Stimulated activated CD8-positive, alpha-beta memory T cell treated with anti-CD3 and anti-CD28 coated beads, Interleukin-12 subunit alpha, Interleukin-12 subunit beta, amount 100 ng/mL, for 1 hour (primary cell): ENCODE data around the gene POR.

Experiments
- DNase-seq: peaks from one replicate; pipeline ENCODE4 v3.0.0-alpha.2; 2020; ENCODE audit warnings: low read depth

POR gene

DNA sequence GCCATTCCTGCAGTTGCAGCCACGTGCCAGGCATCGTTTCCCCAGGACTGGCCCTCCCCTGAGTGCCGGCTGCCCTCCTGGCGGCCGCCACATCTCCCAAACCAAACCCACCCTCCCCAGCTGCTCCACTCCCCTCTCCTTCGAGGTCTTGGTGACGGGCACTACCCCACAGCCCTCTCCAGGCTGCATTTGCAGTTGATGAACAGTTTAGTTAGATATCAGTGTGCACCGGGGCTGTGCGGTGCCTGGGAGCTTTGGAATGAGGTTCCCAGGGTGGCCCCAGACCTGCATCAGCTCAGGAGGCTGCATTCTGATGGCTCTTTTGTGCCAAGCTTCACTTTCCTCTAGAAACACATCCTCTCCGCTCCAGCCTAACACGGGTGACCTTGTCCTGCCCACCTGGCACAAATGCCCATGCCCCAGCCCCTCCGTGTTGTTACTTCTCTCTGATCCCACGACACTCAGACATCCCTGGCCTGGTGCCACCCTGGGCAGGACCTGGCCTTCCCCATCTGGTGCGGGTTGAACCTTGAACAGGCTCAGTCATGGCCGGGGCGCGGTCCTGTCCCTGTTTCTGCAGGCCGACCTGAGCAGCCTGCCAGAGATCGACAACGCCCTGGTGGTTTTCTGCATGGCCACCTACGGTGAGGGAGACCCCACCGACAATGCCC, 64.9 kb downstream of the POR start:
- no peak for DNase-seq

DNA sequence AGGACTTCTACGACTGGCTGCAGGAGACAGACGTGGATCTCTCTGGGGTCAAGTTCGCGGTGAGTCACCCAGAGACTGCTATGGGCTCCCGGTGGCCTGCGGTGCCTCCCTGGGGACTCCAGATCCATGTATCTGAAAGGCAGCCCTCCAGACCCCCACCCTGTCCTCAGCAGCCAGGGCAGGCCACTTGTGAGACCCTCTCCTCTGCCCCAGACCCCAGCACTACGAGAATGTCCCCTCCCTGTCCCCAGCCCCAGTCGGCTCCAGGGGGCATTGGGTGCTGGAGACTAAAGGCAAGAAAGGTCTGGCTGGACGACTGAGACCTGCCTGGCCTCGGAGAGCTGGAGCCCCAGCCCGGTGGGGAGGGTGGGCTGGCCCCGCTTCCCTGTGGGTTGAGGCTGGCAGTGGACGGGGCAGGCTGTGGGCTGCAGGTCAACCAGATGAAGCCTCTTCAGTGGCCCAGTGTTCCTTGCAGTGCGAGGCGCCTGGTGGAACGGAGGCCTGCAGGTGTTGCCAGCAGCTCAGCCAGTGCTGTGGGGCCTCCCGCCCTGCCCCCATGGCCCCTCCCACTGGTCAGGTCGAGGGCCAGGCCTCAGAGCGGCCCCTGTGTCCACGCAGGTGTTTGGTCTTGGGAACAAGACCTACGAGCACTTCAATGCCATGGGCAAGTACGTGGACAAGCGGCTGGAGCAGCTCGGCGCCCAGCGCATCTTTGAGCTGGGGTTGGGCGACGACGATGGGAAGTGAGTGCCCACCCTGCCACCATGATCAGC, 65.7 kb downstream of the POR start:
- DNase-seq, result no peak

DNA sequence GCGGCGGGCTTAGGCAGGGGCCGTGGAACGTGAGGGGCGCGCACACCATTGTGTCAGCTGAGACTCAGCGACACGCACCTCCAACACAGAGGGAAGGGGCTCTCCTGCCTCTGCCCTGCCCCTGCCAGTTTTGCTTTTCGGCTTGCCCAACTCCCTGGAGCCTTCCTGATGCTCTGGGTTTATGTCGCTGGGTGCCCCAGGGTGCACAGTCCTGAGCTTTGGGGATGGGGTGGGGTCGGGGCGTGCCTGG, 66.2 kb downstream of the POR start:
- no peak for DNase-seq

DNA sequence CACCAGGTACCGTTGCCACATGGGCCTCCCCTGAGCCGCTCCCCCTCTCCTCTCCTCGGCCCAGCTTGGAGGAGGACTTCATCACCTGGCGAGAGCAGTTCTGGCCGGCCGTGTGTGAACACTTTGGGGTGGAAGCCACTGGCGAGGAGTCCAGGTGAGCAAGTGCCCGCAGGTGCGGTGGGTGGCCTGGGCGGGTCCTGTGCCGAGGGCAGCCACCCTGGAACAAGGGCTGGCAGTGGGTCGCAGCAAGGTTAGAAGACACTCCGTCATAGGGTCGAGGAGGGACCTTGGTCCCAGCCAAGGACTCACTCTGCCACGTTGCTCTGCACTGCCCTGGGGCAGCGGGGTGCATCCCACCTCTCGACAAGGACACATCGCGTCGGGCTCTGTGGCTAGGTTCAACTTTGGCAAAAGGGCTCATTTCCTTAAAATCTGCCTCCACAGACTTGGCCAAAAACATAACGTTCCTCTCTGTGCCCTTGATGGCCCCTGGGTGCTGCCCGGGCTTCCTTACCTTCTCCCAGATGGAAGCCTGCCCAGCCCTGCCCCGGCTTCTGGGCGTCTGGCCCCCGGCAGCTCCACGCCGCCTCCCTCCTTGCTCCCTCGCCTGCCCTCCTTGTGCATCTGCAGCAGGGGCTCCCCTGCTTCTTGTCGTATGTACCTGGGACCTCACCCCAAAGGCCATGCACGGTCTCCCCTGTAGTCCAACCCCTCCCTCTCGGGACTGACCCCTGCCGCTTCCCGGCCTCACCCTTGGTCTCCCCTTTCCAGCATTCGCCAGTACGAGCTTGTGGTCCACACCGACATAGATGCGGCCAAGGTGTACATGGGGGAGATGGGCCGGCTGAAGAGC, 66.7 kb downstream of the POR start:
- no peak for DNase-seq

DNA sequence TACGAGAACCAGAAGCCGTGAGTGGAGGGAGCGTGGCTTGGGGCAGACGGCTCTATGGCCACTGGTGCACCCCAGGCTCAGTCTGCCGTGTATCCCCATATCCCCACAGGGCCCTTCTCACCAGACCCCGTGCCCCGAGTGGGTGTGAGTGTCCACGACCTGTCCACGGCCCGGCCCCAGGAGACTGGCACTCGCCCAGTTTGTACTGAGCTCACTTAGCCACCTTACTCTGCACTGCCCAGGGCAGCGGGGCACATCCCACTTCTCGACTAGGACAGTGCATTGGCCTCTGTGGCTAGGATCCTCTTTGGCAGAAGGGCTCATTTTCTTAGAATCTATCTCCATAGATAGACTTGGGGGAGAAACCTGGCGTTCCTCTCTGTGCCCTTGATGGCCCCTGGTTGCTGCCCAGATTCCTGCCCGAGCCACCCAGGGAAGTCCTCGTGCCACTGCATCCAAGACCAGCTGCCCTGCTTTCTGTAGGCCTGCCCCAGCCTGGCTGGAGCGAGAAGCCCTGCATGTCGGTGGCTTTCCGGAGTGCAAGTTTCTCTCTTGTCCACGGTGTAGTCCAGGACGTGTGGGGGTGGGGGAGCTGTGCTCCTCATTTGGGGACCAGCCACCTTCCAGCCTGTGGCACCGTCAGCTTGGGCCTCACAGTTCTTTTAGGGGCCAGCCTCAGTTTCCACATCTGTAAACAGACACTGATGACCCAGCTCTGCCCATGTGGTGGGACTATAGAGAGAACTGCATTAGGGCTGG, 67.5 kb downstream of the POR start:
- DNase-seq, result no peak

DNA sequence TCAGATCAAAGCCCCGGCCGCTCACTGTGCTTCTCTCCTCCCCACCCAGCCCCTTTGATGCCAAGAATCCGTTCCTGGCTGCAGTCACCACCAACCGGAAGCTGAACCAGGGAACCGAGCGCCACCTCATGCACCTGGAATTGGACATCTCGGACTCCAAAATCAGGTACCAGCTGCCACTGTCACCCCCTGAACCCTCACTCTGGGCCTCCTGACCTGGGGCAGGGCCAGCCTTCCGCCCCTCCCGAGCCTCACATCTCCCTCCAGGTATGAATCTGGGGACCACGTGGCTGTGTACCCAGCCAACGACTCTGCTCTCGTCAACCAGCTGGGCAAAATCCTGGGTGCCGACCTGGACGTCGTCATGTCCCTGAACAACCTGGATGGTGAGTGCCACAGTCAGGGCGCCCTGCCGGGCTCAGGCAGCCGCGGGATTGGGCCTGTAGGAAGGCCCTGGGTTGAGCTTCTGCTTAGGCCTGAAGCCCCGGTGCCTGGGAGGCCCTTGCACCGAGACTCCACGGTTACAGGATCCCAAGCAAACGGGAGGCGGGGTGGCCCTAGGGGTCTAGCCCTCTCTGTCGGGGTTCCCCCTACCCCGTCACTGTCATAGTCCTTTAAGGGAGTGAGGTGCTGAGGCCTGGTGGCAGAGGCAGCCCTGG, 68.6 kb downstream of the POR start:
- no peak for DNase-seq

DNA sequence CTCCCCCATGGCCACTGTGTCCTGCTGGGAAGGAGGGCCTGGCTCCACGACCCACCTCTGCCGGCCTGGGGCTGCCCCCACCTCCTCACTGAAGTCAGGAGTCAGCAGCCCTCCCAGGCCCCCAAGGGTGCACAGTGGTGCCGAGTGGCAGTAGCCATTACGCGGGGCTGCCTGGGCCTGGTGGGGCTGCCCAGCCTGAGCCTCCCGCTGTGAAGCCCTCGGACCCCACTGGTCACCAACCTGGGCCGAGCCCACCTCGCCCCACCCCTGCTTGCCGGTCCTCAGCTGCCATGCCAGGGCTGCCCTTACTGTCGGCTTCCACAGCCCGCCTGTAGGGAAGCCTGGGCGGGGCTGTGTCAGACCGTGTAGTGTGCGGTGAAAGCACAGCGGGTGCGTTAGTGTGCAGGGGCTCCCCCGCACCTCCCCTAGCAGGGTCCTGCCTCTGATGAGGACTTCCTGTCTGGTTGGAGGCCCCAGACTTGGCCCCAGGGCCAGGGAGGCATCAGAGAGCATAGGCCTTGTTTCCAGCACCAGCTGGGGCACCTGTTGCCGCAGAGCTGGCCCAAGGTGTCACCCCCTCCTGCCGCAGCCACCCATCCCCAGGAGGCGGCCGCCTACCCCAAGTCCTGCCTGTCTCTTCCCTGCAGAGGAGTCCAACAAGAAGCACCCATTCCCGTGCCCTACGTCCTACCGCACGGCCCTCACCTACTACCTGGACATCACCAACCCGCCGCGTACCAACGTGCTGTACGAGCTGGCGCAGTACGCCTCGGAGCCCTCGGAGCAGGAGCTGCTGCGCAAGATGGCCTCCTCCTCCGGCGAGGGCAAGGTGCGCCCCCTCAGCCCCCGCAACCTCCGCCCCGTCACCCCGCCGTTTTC, 69.4 kb downstream of the POR start:
- no peak for DNase-seq

DNA sequence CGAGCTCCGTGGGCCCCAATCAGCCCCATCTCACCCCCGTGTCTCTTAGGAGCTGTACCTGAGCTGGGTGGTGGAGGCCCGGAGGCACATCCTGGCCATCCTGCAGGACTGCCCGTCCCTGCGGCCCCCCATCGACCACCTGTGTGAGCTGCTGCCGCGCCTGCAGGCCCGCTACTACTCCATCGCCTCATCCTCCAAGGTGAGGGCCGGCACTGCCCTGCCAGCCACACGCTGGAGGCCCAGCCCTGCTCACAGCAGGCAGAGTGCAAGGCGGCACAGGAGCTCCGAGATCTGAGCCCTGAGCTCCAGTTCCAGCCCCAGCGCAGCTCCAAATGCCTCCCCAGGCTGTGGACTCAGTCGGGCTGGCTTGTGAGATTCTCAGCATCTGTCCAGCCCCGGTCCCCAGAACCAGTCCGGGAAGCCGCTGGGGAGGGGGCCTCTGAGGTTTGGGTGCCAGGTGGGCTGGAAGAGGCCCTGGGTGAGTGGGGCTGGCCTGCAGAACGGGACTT, 70.1 kb downstream of the POR start:
- DNase-seq, result no peak

DNA sequence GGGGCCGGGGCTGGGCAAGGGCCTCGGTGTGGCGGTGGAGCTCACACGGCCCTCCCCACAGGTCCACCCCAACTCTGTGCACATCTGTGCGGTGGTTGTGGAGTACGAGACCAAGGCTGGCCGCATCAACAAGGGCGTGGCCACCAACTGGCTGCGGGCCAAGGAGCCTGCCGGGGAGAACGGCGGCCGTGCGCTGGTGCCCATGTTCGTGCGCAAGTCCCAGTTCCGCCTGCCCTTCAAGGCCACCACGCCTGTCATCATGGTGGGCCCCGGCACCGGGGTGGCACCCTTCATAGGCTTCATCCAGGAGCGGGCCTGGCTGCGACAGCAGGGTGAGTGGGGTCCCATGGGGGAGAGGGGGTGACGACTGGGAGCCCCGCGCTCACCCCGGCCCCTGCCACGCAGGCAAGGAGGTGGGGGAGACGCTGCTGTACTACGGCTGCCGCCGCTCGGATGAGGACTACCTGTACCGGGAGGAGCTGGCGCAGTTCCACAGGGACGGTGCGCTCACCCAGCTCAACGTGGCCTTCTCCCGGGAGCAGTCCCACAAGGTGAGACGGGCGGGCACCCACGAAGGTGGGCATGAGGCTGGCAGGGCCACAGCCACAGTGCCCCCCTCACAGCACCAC, 70.7 kb downstream of the POR start:
- DNase-seq, result no peak

DNA sequence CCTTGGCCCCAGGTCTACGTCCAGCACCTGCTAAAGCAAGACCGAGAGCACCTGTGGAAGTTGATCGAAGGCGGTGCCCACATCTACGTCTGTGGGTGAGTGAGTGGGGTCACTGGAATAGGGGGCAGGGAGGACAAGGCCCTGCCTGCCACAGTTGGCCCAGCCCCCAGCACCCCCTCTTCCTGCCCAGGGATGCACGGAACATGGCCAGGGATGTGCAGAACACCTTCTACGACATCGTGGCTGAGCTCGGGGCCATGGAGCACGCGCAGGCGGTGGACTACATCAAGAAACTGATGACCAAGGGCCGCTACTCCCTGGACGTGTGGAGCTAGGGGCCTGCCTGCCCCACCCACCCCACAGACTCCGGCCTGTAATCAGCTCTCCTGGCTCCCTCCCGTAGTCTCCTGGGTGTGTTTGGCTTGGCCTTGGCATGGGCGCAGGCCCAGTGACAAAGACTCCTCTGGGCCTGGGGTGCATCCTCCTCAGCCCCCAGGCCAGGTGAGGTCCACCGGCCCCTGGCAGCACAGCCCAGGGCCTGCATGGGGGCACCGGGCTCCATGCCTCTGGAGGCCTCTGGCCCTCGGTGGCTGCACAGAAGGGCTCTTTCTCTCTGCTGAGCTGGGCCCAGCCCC, 71.3 kb downstream of the POR start:
- DNase-seq, result no peak

DNA sequence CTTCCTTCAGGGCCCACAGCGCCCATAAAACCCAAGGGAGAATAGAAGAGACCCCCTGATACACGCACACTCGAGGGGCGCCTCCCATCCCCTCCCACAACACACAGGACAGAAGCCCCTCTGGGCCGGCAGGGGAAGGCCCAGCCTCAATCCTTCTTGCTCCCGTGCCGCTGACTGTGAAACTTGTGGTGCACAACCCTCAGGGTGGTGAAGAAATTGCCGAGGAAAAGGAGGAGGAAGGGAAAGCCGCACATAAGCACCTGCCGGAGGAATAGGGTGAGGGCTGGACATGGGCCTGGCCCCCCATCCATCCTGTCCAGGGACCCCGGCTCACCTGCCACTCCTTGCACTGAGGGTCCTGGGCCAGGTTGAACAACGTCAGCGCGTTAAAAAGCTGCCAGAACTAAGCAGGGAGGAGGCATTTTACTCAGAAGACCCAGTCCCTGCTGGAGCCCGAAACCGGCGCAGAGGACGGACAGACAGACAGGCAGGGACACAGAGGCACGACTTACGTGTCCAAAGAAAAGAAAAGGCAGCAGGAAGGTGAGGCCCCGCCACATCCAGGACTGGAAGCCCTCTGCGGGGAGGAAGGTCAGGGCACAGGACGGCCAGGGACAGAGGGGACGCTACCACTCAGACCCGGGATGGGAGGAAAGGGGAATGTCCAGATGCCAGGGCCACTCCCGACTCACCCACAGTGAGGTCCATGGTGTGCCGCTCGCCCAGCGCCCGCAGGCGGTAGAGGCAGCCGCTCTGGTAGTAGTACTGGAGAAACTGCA, 72.3 kb downstream of the POR start:
- no peak for DNase-seq

DNA sequence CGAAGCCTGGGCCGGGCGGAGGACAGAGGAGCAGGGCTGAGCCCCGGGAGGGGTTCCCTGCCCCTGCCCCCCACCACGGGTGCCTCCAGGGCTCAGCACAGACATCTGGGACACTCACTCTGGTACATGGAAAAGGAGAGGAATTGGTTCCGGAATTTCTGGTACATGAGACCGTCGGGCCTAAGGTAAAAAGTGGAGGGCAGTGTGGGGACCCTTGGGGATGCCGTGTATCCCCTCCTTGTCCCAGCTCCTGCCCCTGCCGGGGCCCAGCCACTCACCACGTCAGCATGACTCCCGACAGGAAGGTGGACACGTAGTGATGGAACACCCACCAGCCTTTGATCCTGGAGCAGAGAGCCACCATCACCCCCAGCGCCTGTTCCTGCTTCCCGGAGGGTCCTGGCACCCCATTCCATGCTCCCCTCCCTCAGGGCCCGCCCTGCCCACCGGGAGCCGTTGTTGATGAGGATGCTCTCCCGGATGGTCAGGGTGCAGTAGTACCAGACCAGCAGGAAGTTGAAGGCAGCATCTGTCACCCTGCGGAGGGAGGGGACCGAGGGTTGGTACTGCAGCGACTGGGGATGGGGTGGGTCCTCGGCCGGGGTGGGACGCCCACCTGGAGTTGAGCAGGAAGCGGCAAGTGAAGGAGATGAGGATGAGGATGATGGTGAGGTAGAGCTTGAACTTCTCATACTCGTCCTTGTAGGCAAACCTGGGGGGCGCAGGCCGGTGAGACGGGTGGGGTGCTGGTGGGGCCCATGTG, 73.0 kb downstream of the POR start:
- DNase-seq, result no peak

DNA sequence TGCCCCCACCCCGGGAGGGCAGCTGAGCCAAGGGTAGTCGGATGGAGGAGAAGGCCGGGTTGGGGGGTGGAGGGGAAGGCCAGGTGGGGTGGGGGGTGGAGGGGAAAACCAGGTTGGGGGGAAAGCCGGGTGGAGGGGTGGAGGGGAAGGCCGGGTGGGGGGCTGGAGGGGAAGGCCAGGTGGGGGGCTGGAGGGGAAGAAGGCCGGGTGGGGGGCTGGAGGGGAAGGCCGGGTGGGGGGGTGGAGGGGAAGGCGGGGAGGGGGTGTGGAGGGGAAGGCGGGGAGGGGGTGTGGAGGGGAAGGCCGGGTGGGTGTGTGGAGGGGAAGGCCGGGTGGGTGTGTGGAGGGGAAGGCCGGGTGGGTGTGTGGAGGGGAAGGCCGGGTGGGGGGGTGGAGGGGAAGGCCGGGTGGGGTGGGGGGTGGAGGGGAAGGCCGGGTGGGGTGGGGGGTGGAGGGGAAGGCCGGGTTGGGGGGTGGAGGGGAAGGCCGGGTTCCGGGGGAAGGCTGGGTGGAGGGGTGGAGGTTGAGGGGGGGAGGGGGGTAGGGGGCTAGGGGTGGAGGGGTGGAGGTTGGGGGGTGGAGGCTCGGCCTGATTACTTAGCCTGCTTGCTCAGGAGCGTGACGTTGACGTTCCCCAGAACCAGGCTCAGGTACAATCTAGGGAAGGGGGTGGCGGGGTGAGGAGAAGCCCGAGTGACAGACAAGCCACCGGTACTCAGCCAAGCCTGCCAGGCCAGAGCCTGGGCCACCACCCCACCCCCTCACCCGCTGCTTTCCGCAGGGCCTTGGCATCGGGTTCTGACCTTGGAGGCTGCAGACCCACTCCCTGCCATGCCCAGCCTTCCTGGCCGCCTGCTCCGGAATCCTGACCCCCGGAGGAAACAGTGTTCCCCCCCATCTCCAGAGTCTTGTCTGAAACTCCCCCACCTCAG, 73.9 kb downstream of the POR start:
- DNase-seq, result no peak

DNA sequence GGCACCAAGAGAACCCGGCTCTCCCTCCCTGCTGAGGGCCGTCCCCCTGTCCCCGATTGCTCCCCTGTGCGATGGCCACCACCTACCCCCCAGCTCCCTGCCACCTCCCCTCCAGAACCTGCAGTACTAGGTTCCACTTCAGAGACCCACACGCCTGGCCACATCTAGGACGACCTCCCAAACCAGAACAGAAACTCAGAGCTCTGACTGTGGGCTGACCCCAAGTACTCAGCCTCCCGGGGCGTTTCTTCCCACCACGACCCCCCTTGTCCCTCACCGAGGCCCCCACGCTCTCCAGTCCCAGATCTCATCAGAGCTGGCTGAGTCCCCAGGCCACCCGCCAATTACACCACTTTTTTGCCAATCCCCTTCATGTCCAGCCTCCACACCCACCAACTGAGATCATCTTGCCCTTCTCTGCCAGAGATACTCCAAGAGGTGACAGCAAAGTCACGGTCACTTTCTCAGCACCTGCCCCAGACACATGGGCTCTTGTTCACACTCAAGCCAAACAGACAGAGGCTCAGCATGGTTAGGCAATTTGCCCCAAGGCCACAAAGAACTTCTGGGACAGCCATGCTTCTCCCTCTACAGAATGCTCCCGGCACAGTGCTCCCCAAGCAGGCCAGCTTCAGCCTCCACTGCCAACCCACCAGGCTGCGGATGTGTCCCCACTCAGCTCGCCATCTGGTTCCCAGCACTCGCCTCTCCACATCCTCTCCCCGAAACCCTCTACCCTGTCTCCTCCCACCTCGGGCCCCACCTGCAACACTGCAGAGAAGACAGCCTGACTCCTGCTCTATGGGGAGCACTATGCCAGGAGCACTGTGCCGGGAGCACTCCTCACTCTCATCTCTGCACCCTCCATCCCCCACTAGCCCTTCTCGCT, 74.8 kb downstream of the POR start:
- no peak for DNase-seq

DNA sequence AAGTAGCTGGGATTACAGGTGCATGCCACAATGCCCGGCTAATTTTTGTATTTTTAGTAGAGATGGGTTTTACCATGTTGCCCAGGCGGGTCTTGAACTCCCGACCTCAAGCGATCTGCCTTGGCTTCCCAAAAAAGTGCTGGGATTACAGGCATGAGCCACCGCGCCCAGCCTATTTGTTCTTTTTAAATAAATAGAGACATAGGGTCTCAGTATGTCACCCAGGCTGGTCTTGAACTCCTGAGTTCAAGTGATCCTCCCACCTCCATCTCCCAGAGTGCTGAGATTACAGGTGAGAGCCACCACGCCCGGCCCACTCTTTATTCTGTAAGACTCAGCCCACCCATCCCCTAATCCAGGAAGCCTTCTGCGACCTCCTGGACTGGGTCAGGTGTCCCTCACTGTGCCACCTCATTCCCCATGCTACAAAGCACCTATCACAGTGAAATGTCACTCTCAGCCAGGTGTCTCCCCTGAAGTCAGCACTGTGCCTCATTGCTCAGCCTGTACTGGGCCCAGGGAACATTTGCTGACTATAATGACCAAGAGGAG, 76.7 kb downstream of the POR start:
- DNase-seq, result no peak
